Measurements from ENCODE around the gene CXCL14.
"Not testable (repeated sequence)": the region's sequence is repeated elsewhere in the genome, so short reads cannot be mapped to it uniquely, and the experiment has no call there.

CXCL14 gene

DNA sequence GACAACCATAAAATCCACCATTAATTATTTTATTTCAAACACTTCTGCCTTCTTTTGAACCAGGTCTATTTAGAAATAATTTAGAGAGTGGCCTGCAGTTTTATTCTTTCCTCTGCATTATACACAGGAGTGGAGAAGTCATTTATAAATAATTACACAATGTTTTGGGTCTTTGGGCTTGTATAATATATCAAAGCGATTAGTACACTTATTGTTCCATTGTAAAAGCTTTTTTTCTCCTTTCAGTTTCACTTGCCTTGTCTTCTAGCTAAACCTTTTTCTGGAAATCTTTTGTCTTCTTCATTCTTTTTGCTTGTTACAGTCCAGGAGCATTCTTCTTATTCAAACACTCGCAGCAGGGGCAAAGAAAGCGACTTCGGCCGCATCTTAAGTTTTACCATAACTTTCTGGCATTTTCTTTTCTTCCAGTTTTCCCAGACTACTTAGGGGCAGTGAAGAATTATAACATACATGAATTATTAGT is 35.7 kb downstream of the CXCL14 start:
- no peak for DNase-seq (ENCODE audit: low read depth)

DNA sequence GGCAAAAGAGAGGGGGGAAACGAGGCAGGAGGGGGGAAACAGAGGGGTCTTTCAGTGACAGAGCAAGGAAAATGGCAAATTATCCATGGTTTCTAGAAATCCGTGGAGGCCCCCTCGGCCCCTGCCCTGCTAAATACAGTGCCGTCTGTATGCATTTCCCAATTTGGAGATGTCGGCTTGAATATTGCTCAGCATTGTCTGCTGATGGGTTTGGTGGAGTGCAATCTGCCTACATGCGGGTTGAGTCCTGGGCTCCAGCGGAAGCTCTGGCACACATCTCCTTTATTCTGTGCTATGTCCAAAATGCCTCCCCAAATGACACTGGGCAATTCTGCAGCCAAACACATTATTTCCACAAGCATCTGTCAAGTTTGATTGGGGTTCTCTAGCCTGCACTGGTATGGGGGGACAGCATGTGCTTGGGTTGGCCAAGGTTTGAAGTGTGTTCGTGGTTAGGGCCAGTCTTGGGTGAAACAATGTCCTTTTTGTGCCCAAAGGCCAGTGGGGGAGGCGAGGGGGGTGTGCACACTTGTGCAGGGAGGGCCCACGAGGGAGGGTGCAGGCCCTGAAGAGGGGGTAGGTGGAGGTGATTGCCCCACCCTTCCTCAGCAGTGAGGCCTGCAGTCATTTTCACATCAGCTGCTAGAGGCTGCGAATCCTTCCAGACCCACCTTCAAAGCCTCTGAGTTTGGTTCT is 36.8 kb downstream of the CXCL14 start:
- DNase-seq (ENCODE audit: low read depth), result no peak

DNA sequence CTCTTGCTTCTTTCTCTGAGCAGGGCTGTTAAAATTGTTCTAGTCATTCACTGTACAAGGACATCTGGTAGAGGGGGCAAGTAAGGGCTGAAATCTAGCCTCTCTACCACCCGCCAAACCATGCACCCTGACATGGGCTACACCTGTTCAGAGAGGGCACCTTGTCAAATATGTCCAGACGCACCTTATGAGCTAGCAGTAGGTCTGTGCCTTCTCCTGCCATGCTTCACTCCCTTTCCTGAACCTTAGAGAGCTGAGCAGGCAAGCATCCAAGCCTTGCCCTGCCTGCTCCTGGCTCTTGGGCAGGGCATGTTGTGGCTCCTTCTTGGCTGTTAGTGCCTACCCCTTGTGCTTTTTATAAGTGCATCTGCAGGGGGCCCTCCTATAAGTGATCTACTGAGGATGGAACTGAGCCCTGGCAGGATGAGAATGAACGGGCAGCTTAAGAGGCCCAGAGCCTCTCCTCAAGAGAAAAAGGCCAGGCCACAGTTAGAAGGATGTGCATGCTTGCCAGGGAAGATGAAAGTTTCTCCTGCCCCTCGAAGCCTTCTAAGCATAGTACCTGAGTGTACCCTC is 39.3 kb downstream of the CXCL14 start:
- no peak for DNase-seq (ENCODE audit: low read depth)

DNA sequence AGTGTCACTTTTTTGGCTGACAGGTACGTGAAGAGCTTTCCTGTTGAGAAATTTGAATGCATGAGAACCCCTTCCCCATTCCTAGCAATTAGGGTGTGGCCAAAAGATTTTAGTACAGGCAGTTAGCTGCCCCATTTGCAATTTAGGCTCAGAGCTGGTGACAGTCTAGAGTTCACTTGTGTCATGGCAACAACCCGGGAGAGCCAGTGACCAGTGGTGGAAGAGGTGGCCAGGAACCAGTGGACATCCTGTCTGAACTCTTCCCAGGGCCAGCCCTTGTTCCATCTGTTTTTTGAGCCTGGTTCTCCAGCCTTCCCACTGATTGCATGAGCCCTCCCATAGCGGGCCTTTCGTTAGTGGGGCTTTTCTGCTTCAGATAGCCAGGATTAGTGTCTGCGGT is 40.5 kb downstream of the CXCL14 start:
- DNase-seq (ENCODE audit: low read depth), result no peak

DNA sequence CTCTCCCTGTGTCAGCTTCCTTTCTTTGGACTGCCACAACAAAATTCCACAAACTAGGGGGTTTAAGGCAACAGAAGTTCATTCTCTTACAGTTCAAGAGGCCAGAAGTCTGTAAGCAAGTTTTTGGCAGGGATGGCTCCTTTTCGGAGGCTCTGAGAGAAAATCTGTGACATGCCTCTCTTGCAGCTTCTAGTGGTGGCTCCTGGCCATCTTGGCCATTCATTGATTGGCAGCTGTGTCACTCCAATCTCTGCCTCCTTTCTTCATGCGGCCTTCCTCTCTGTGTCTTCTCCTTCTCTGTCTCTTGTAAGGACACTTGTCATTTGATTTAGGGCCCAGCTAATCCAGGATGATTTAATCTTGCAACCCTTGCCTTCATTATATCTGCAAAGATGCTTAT is 41.0 kb downstream of the CXCL14 start:
- no peak for DNase-seq (ENCODE audit: low read depth)

DNA sequence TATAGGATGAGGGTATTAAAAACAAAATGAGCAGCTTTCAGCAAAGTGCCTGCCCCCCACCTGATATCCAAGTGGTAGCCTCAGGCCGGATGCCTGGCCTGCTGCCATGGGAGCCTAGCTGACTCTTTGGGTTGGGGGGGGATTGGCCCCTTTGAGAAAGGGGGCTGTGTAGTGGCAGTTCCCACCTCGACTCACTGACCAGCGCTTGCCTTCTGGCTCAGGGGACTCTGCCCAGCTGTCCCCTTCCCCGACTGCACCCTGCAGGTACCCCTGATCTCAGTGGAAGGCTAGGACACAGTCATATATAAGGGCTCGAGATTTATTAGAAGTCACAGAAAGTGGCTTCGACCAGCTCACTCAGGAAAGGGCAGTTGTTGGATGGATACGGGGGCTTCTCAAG is 41.5 kb downstream of the CXCL14 start:
- DNase-seq (ENCODE audit: low read depth), result no peak

DNA sequence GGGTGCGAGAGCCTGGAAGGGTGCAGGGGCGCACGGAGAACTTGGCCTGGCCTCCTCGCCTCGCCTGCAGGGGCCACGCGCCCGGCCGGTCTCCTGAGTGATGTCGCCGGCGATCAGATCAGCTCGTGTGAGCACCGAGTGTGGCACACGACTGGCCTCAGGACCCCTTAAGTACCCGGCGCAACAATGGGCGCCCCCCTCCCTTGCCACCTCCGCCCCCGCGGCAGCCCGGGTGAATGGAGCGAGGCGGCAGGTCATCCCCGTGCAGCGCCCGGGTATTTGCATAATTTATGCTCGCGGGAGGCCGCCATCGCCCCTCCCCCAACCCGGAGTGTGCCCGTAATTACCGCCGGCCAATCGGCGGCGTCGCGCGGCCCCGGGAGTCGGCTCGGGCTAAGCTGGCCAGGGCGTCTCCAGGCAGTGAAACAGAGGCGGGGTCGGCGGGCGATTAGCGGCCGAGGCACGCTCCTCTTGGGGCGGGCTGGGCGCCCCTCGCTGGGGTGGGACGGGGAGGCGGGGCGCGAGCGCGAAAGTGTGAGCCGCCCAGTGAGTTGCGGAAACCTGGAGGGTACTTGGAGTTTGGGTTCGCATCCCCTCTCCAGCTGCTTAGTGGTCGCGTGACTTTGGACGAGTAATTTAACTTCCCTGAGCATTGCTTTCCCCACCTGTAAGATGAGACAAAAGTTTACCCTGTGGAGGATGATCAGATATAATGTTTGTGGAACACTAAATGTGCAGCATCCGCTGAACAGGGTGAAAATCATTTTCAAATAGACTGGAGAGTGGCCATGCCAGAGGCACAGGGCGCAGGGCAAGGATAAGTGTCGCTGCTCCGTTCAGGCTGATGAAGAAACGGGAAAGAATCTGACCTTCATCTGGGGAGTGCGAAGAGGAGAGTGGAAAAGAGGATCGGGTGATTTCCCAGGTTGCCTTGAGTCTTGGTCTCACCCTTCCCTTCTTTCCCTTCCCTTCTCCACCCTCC is 42.7 kb downstream of the CXCL14 start, which contains the start of gene NEUROG1:
Gene NEUROG1 (minus strand): TSS at position 145 of the 982 bp plus-strand sequence. CDS start 274 bp downstream, outside the sequence.
- DNase-seq (ENCODE audit: low read depth), result no peak

DNA sequence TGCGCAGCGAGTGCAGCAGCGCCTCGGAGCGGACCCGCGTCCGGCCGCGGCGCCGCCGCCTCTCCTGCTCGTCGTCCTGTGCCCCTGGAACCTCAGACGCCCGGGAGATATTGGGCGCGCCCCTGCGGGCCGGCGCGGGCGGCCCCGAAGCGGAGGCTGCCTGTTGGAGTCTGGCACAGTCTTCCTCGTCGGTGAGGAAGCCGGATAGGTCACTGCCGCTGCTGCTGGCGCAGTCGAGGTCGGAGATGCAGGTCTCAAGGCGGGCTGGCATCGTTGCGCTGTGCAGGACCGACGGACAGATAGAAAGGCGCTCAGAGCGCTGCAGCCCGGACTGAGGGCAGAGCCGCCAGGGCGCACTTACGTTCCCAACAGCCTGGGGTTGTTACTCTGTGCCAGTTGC is 43.4 kb downstream of the CXCL14 start:
- no peak for DNase-seq (ENCODE audit: low read depth)

DNA sequence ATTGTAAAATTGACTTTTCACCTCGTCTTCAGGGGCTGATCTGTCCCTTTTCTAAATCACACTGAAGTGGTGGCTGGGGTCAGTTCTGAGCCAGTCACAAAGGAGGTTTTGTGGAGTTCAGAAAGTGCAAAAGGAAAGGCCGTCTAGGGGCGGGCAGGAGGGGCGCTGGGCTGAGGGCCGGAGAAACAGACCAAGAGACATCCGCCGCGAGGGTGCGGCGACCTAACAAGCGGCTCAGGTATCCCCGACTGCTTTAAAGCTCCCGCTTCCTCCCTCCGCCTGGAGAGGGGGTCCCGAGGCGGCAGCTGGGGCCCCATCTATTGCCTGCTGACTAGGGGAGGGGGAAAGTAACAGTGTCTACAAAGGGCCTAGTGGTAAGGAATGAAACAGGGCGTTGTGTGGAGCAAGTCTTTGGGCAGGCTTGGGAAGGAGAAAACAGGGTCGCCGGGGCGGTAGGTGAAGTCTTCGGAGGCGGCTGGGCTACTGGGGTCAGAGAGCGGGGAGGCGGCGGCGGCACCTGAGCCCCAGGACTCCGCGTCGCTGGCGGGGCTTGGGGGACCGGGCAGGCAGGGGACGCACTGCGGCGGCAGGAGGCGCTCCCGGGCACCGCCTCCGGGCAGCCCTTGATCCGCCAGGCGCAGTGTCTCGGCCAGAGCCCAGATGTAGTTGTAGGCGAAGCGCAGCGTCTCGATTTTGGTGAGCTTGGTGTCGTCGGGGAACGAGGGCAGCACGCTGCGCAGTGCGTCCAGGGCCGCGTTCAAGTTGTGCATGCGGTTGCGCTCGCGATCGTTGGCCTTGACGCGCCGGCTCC is 44.0 kb downstream of the CXCL14 start:
- DNase-seq (ENCODE audit: low read depth), result no peak

DNA sequence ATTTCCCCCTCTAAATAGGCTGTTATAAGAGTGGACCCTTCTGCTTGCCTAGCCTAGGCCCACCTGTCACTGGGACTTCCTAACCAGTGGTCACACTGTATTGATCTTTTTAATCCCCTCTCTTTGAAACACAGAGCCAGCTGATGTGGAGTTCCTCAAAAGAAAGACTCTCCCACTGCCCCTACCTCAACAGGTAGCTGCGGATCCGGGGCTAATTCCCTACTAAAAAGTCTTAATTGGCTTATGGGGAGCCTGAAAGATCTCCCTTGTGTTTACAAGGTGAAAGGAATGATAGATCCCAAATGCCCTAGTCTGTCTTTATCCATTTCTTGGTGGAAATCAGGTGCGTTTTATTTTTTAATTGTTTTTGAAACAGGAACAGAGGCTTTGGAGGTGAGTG is 45.0 kb downstream of the CXCL14 start:
- no peak for DNase-seq (ENCODE audit: low read depth)

DNA sequence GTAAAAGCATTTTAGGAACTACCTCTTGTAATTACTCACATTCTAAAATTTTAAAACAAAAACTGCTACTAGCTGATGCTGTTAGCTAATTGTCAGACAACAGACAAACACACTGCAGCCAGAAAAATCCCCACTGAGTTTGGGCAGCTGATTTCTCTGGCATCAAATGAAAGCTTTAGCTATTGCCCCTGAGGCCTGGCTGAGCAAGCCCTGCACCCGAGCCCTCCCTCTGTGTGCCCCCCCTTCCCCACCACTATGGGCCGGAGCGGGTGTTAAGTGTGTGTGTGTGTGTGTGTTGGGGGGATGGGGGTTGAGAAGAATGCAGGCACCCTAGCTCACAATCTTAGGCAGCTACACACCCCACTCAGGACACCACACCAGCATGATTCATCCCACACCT is 45.5 kb downstream of the CXCL14 start:
- DNase-seq (ENCODE audit: low read depth), result no peak

DNA sequence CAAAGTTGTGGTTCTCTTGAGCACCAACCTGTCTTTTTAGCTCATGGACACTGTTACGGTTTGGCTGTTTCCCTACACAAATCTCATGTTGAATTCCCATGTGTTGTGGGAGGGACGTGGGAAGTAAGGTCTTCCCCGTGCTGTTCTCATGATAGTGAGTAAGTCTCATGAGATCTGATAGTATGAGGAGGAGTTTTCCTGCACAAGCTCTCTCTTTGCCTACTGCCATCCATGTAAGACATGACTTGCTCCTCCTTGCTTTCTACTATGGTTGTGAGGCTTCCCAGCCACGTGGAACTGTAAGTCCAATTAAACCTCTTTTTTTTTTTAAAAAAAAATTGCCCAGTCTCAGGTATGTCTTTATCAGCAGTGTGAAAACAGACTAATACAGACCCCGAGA is 49.2 kb downstream of the CXCL14 start:
- DNase-seq (ENCODE audit: low read depth), result not testable (repeated sequence)

DNA sequence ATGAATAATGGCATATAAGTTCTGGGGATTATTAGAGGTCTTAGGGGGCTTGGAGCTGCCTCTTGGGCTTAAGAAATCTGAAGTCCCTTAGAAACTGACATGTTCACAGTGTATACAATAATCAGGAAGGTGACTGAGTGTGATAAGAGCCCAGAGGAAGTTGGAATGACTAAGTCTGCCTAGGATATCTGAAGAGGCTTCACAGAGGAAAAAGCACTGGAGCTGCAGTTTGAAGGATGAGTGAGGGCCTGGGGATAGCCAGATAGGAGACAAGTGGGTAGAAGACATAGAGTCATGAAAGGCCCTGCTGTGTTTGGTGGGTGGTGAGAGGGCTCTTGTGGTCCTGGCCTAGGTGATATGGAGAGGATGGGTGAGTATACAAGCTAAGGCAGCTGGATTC is 51.9 kb downstream of the CXCL14 start:
- DNase-seq (ENCODE audit: low read depth), result no peak

DNA sequence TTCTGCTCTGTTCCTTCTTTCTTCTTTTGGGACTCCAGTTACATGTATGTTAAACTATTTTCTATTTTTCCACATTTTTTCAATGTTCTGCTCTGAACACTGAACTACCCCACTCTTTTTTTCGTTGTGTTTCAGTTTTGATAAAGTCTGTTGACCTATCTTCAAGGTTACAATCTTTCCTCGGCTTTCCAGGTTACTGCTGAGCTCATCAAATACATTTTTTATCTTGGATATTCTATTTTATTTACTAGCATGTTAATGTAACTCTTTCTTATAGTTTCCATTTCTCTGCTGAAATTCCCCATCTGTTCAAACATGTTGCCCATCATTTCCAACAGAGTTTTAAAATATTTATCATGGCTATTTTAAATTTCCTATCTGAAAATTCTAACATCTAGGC is 56.8 kb downstream of the CXCL14 start:
- no peak for DNase-seq (ENCODE audit: low read depth)
